Lung (tissue), 12 donors: Measurements from ENCODE around the gene PLEKHG2. TPM values are rescaled to one million over a fixed set of nuclear protein-coding genes. Genes with fewer than 3 reads are reported as not detected.

Experiments
- ATAC-seq: fragments of 200-7000 bp; cut with Tn5 transposase; one replicate; pipeline ENCODE4 v1.9.1; 2020; ENCODE audit warnings: moderate number of reproducible peaks; ENCODE audit not compliant: insufficient read depth, low FRiP score
- DNase-seq, 3 donors: peaks; one replicate each; pipeline ENCODE4 v3.0.0-alpha.2; 2013 to 2017
- H3K27ac ChIP-seq, 2 donors: one replicate each; pipeline ENCODE4 v1.5.1; 2013; ENCODE audit warnings: mild to moderate bottlenecking in 2 of 2, moderate library complexity in 2 of 2, control low read depth in 1 of 2, inconsistent platforms in 1 of 2, low read depth in 1 of 2, low read length in 1 of 2
- H3K27me3 ChIP-seq, 3 donors: one replicate each; pipeline ENCODE4 v1.5.1; 2013; ENCODE audit warnings: low read length in 2 of 3; ENCODE audit not compliant: control insufficient read depth in 3 of 3, insufficient read depth in 3 of 3
- H3K36me3 ChIP-seq, 4 donors: one replicate each; pipeline ENCODE4 v1.5.1; 2013; ENCODE audit warnings: low read length in 4 of 4, mild to moderate bottlenecking in 1 of 4, moderate library complexity in 1 of 4; ENCODE audit not compliant: control insufficient read depth in 4 of 4, insufficient read depth in 4 of 4
- H3K4me1 ChIP-seq, 5 donors: one replicate each; pipeline ENCODE4 v1.5.1; 2013; ENCODE audit warnings: low read length in 5 of 5, mild to moderate bottlenecking in 2 of 5, moderate library complexity in 1 of 5; ENCODE audit not compliant: control insufficient read depth in 5 of 5, insufficient read depth in 5 of 5
- H3K4me3 ChIP-seq: one replicate; pipeline ENCODE4 v1.5.1; 2013; ENCODE audit warnings: mild to moderate bottlenecking, control low read depth, moderate library complexity
- H3K9ac ChIP-seq, 2 donors: one replicate each; pipeline ENCODE4 v1.5.1; 2013; ENCODE audit warnings: low read length in 2 of 2, control low read depth in 1 of 2; ENCODE audit not compliant: insufficient read depth in 1 of 2
- H3K9me3 ChIP-seq, 4 donors: one replicate each; pipeline ENCODE4 v1.5.1; 2013; ENCODE audit warnings: low read length in 3 of 4, mild to moderate bottlenecking in 1 of 4, moderate library complexity in 1 of 4; ENCODE audit not compliant: control insufficient read depth in 4 of 4, insufficient read depth in 3 of 4
- CTCF ChIP-seq: IDR thresholded peaks from 2 replicates; pipeline ENCODE4 v1.5.1; 2012; ENCODE audit warnings: mild to moderate bottlenecking; ENCODE audit errors: control extremely low read depth, extremely low read depth
- WGBS, 2 donors: extraction: QIAGEN DNeasy Blood & Tissue Kit; methylation state at CpG; one replicate each; pipeline ENCODE4 v1.1.7; 2013; 5-methylcytosine and 5-hydroxymethylcytosine counted together
- polyA plus RNA-seq, 2 donors: library from polyadenylated mRNA; stranded (reverse); fragments of 200-250 nt; gene quantifications; one replicate each; pipeline ENCODE4 v1.2.1, GENCODE V29; 2013
- total RNA-seq, 2 donors: library from RNA; depleted of rRNA in 1 of 2; stranded (reverse); fragments of >200 nt in 1 of 2; gene quantifications; one replicate each; pipeline ENCODE4 v1.2.1, GENCODE V29; 2014 to 2021
- donor health status: control.
- donor health status: control.
- donor health status: Bipolar disorder and iron deficiency.
- donor health status: healthy.
- donor health status: DM: yes; HTN: yes; CAD: no.

Gene PLEKHG2
- total and polyA plus RNA-seq, 4 donors = 15.5 to 52.7 (median 27.2) TPM

DNA sequence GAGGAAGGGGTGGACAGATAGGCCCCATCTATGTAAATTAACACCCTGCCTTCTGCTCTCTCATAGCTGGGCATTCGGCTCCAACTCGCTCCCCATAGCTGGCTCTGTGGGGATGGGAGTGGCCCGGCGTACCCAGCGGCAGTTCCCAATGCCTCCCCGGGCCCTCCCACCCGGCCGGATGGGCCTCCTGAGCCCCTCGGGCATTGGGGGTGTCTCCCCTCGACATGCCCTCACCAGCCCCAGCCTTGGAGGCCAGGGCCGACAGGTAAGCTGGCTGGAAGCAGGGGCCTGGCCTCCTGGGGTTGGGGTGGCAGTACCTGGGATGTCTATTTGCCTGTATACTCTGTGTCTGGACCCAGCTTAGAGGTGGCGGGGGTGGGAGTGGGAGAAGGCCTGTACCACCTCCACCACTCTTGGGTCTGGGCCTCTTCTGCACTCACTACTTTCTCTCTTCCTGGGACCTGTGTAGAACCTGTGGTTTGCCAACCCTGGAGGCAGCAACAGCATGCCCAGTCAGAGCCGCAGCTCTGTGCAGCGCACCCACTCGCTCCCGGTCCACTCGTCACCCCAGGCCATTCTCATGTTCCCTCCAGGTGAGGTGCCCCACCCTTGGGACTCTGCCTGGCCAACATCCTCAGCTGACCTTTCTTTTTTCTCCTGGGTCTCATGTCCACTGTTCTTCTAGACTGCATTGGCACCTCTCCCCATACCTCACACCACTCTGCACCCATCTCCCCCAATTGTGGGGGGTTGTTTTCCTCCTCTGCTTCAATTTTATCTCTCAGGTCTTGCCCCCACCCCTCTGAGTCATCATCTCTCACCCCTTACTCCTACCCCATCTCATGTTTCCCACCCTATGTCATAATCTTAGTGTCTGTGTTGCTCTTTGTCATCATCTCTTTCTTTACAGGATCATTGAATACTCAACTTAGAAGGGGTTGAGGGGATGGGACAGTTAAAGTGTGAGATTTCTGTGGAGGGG, 31.7 kb upstream of the PLEKHG2 start:
- Histone ChIP-seq H3K27ac (no peak overlapping the region), H3K36me3 (peaks cover 39 to 80% (median 61%) of the 10 kb centered on the region in 4 donors), H3K27me3 (no peaks in the 10 kb centered on the region), H3K9me3 (no peaks in the 10 kb centered on the region), H3K9ac (no peak overlapping the region), H3K4me1 (no peaks in the 10 kb centered on the region), H3K4me3 (no peak overlapping the region)
- WGBS, 2 donors = 94 to 96% methylated on average over 16 to 17 of the region's 17 CpGs
- ATAC-seq = no peak
- DNase-seq = no peak
- no peak for TF ChIP-seq CTCF

DNA sequence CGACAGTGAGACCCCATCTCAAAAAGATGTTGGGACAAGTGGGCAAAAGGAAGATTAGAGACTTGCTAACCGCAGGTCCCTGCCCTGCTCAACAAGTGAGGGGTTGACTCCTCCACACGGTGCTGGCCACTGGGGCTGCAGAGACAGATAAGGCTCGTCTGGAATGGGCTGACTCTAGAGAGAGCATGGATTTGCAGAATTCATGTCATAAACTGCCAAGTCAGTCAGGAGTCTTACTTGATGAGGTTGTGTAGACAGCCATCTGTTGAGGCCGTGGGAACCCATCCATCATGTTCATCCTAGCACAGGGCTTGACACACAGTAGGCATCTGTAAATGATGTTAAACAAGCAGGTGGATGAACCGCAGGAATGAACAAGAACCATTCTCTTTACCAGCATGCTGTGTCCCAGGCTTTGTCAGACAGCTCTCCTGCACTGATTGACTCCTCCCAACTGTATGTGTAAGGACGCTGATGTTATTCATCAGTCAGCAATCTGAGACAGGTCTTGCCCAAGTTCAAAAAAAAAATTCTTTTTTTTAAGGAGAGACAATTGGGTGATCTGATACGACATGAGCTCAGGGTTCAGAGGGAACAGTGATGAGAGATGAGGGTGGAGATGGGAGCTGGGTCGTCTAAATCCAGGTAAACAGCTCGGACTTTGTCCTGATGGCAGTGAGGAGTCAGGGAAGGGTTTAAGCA, 30.4 kb upstream of the PLEKHG2 start:
- H3K4me3 ChIP-seq = no peak overlapping the region
- peaks cover 30 to 78% (median 59%) of the 10 kb centered on the region in 4 donors for H3K36me3 ChIP-seq
- 87 to 92% methylated on average over 10 of the region's 10 CpGs for WGBS, 2 donors
- no peak for ATAC-seq
- DNase-seq = no peak
- no peaks in the 10 kb centered on the region for H3K9me3 ChIP-seq
- H3K27ac ChIP-seq = no peak overlapping the region
- no peak for TF ChIP-seq CTCF
- no peak overlapping the region for H3K9ac ChIP-seq
- no peaks in the 10 kb centered on the region for H3K4me1 ChIP-seq
- H3K27me3 ChIP-seq = no peaks in the 10 kb centered on the region

- Histone ChIP-seq H3K4me3 (no peak overlapping the region), H3K27ac (no peak overlapping the region), H3K4me1 (no peaks in the 10 kb centered on the region), H3K36me3 (peaks cover 20 to 70% (median 56%) of the 10 kb centered on the region in 4 donors), H3K9me3 (no peaks in the 10 kb centered on the region), H3K9ac (no peak overlapping the region), H3K27me3 (no peaks in the 10 kb centered on the region)
- WGBS, 2 donors = 94% methylated on average over 18 of the region's 18 CpGs
- TF ChIP-seq CTCF = no peak
- DNase-seq = no peak
- ATAC-seq = no peak
Observed at GRCh38 chr19:39382991-39383828, 29.3 kb upstream of the PLEKHG2 start.
